H1 (cell line): Measurements from ENCODE around the gene LCLAT1. TPM values are rescaled to one million over a fixed set of nuclear protein-coding genes. Genes with fewer than 3 reads are reported as not detected.

Experiments
- CTCF ChIA-PET: fragments of 300-600 bp; sonication (Branson Sonifier 250); formaldehyde crosslinking; loops from one replicate; lab custom pipeline; 2021; ENCODE audit not compliant: partially characterized antibody; lab: Charles Lee
- POLR2A ChIA-PET: fragments of 300-600 bp; sonication (Branson Sonifier 250); formaldehyde crosslinking; loops from one replicate; lab custom pipeline; 2021; ENCODE audit warnings: inconsistent platforms; ENCODE audit not compliant: partially characterized antibody; lab: Charles Lee
- DNase-seq, 2 experiments: peaks; one replicate each; pipeline versions ENCODE4 v3.0.0 to v3.0.0-alpha.2; 2010 to 2022; ENCODE audit warnings: low spot score in 2 of 2, low read depth in 1 of 2, mixed read lengths in 1 of 2
- FAIRE-seq: peaks from 2 replicates; lab custom pipeline; 2011; peaks lifted over from hg19 to GRCh38; lab: Jason Lieb, UNC
- H2AFZ ChIP-seq: 2 replicates; pipeline ENCODE4 v1.8.1; 2012; ENCODE audit warnings: low read length, inconsistent platforms
- H2AK5ac ChIP-seq: 2 replicates; pipeline ENCODE4 v1.6.1; 2013; ENCODE audit warnings: low read depth, low read length
- H2BK120ac ChIP-seq: replicated peaks from 2 replicates; pipeline ENCODE3; 2013; ENCODE audit warnings: low read depth, low read length, inconsistent platforms
- H2BK12ac ChIP-seq: 2 replicates; pipeline ENCODE4 v1.6.1; 2013; ENCODE audit warnings: low read depth, low read length
- H2BK15ac ChIP-seq: 2 replicates; pipeline ENCODE4 v1.6.1; 2013; ENCODE audit warnings: low read length
- H2BK20ac ChIP-seq: 2 replicates; pipeline ENCODE4 v1.6.1; 2013; ENCODE audit warnings: low read length
- H2BK5ac ChIP-seq: 2 replicates; pipeline ENCODE4 v1.6.1; 2013; ENCODE audit warnings: low read depth, low read length
- H3K14ac ChIP-seq: 2 replicates; pipeline ENCODE4 v1.6.1; 2013; ENCODE audit warnings: inconsistent platforms; ENCODE audit not compliant: insufficient read length
- H3K18ac ChIP-seq: 2 replicates; pipeline ENCODE4 v1.6.1; 2013; ENCODE audit warnings: low read length; ENCODE audit errors: extremely low read depth
- H3K23ac ChIP-seq: 2 replicates; pipeline ENCODE4 v1.6.1; 2013; ENCODE audit warnings: inconsistent platforms; ENCODE audit not compliant: insufficient read length
- H3K23me2 ChIP-seq: 2 replicates; pipeline ENCODE4 v1.6.1; 2013; ENCODE audit warnings: low read depth, low read length
- H3K27ac ChIP-seq: 2 replicates; pipeline ENCODE4 v1.6.1; 2011; ENCODE audit warnings: low read depth, low read length, inconsistent platforms
- H3K27me3 ChIP-seq, 4 experiments: replicated peaks in 1 of 4; 1 replicate in 1 of 4; 2 replicates in 3 of 4; pipeline versions ENCODE4 v1.6.1 to v1.8.1; 2011 to 2013; ENCODE audit warnings: low read length in 3 of 4, mild to moderate bottlenecking in 3 of 4, inconsistent platforms in 2 of 4, mixed read lengths in 2 of 4, moderate library complexity in 1 of 4; ENCODE audit not compliant: control insufficient read depth in 3 of 4, insufficient read depth in 3 of 4; ENCODE audit errors: extremely low read depth in 1 of 4
- H3K36me3 ChIP-seq, 4 experiments: 2 replicates each; pipeline versions ENCODE4 v1.6.1 to v1.8.1; 2011 to 2013; ENCODE audit warnings: mild to moderate bottlenecking in 4 of 4, low read length in 3 of 4, moderate library complexity in 2 of 4, control low read depth in 1 of 4, inconsistent platforms in 1 of 4; ENCODE audit not compliant: insufficient read depth in 4 of 4, control insufficient read depth in 2 of 4
- H3K4ac ChIP-seq: replicated peaks from 2 replicates; pipeline ENCODE3; 2013; ENCODE audit warnings: low read length, low read depth, mixed read lengths, inconsistent platforms; ENCODE audit not compliant: insufficient read length
- H3K4me1 ChIP-seq, 4 experiments: replicated peaks in 1 of 4; 1 replicate in 1 of 4; 2 replicates in 3 of 4; pipeline versions ENCODE4 v1.6.1 to v1.8.1; 2011 to 2013; ENCODE audit warnings: low read length in 3 of 4, inconsistent platforms in 2 of 4, mixed read lengths in 1 of 4; ENCODE audit not compliant: insufficient read depth in 4 of 4, control insufficient read depth in 3 of 4
- H3K4me2 ChIP-seq, 2 experiments: 2 replicates each; pipeline versions ENCODE4 v1.6.1 to v1.8.1; 2011 to 2013; ENCODE audit warnings: low read depth in 2 of 2, low read length in 2 of 2, control low read depth in 1 of 2, inconsistent platforms in 1 of 2, mild to moderate bottlenecking in 1 of 2; ENCODE audit not compliant: insufficient read depth in 1 of 2
- H3K4me3 ChIP-seq, 4 experiments: fragments of 200-600, 300-600 bp in 1 of 4; sonication (generic), shearing (Covaris generic), sonication (Bioruptor Twin) in 1 of 4; 2 replicates each; pipeline versions ENCODE4 v1.5.1 to v1.8.1; 2011 to 2016; ENCODE audit warnings: low read length in 4 of 4, low read depth in 3 of 4, control low read depth in 2 of 4, inconsistent platforms in 2 of 4, mild to moderate bottlenecking in 2 of 4, mixed read lengths in 1 of 4, moderate library complexity in 1 of 4; ENCODE audit not compliant: insufficient read depth in 2 of 4; ENCODE audit errors: extremely low read depth in 1 of 4
- H3K56ac ChIP-seq: replicated peaks from 2 replicates; pipeline ENCODE3; 2013; ENCODE audit warnings: low read depth, mild to moderate bottlenecking, mixed read lengths, low read length, inconsistent platforms; ENCODE audit not compliant: insufficient read length
- H3K79me1 ChIP-seq: 2 replicates; pipeline ENCODE4 v1.6.1; 2013; ENCODE audit warnings: low read depth, low read length, control low read depth
- H3K79me2 ChIP-seq, 2 experiments: 2 replicates each; pipeline versions ENCODE4 v1.6.1 to v1.8.1; 2012 to 2013; ENCODE audit warnings: low read length in 2 of 2, mild to moderate bottlenecking in 2 of 2, inconsistent platforms in 1 of 2; ENCODE audit not compliant: insufficient read depth in 2 of 2, control insufficient read depth in 1 of 2
- H3K9ac ChIP-seq, 4 experiments: replicated peaks in 1 of 4; 1 replicate in 1 of 4; 2 replicates in 3 of 4; pipeline versions ENCODE4 v1.6.1 to v1.8.1; 2011 to 2013; ENCODE audit warnings: low read depth in 3 of 4, low read length in 3 of 4, control low read depth in 2 of 4, mild to moderate bottlenecking in 2 of 4, moderate library complexity in 2 of 4, inconsistent platforms in 1 of 4; ENCODE audit errors: extremely low read depth in 1 of 4
- H3K9me3 ChIP-seq, 2 experiments: 2 replicates each; pipeline versions ENCODE4 v1.6.1 to v1.8.1; 2012 to 2013; ENCODE audit warnings: mild to moderate bottlenecking in 2 of 2, moderate library complexity in 2 of 2, control low read depth in 1 of 2, inconsistent platforms in 1 of 2, low read depth in 1 of 2, low read length in 1 of 2, mixed read lengths in 1 of 2; ENCODE audit not compliant: insufficient read depth in 2 of 2
- H4K20me1 ChIP-seq, 2 experiments: replicated peaks in 1 of 2; 2 replicates each; pipeline versions ENCODE3 to v1.8.1; 2011 to 2013; ENCODE audit warnings: inconsistent platforms in 2 of 2, low read length in 2 of 2, mild to moderate bottlenecking in 1 of 2; ENCODE audit not compliant: insufficient read depth in 2 of 2, control insufficient read depth in 1 of 2
- H4K5ac ChIP-seq: 2 replicates; pipeline ENCODE4 v1.6.1; 2013; ENCODE audit warnings: low read length, low read depth, mixed read lengths, inconsistent platforms; ENCODE audit not compliant: insufficient read length
- H4K8ac ChIP-seq: 2 replicates; pipeline ENCODE4 v1.8.0; 2013; ENCODE audit warnings: mild to moderate bottlenecking, moderate library complexity, low read length, inconsistent platforms; ENCODE audit not compliant: insufficient read depth; ENCODE audit errors: extremely low read depth
- H4K91ac ChIP-seq: replicated peaks from 2 replicates; pipeline ENCODE3; 2013; ENCODE audit warnings: low read length, mixed read lengths, inconsistent platforms; ENCODE audit not compliant: insufficient read length
- KDM4A ChIP-seq: IDR thresholded peaks from one replicate; pipeline ENCODE4 v1.7.1; 2012; ENCODE audit warnings: low read depth, mild to moderate bottlenecking, moderate library complexity, low read length, inconsistent platforms; ENCODE audit not compliant: severe bottlenecking
- WGBS, 2 experiments: shearing (Covaris generic) in 1 of 2; methylation state at CpG; one replicate each; pipeline versions ENCODE4 v1.1.6 to v1.1.7; 2013 to 2015; ENCODE audit warnings: low lambda C conversion rate in 2 of 2, mixed read lengths in 2 of 2, inconsistent platforms in 1 of 2, low coverage in 1 of 2, missing lambda C conversion rate in 1 of 2; ENCODE audit not compliant: insufficient replicate concordance in 2 of 2, insufficient coverage in 1 of 2, insufficient read length in 1 of 2; ENCODE audit errors: extremely low coverage in 1 of 2, missing lambda C conversion rate in 1 of 2; 5-methylcytosine and 5-hydroxymethylcytosine counted together
- polyA plus RNA-seq, 7 experiments: library from polyadenylated mRNA; depleted of rRNA in 3 of 7; stranded (reverse) in 5 of 7; unstranded in 2 of 7; fragments of >200 nt in 5 of 7; fragments of 200-250 nt in 2 of 7; gene quantifications; 1 replicate in 5 of 7; 2 replicates in 1 of 7; 4 replicates in 1 of 7; pipeline versions ENCODE4 v1.2.1 to v1.2.3, GENCODE V29; 2011 to 2013; ENCODE audit warnings: missing spikeins in 2 of 7, mixed read lengths in 2 of 7
- total RNA-seq: library from RNA; stranded (reverse); fragmentation: NEBNext Ultra II Directional; extraction: Animal tissue kit (Norgen Biotek cat#: 25700); gene quantifications from 2 replicates; pipeline ENCODE4 v1.2.1, GENCODE V29; 2021

The LCLAT1 gene
- total and polyA plus RNA-seq, 2 of the 8 experiments (the other 6 are each of a cell fraction or from before 2014, with no cell fraction given) = 7.6 to 22.0 TPM

DNA sequence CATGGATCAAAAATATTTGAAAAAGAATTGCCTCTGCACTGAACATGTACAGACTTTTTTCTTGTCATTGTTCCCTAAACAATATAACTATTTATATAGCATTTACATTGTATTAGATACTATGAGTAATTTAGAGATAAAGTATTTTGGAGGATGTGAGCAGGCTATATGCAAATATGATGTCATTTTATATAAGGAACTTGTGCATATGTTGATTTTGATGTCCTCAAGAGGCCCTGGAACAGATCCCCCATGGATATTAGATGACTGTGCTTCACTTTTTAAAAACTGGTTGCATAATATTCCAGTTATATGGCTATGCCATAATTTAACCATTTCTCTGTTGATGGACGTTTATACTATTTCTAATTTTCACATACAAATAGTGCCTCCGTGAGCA, 16.5 kb downstream of the LCLAT1 start:
- Histone ChIP-seq H3K4me2 (no peak overlapping the region), H3K4ac (no peak overlapping the region), H4K91ac (no peak overlapping the region), H2BK20ac (no peak overlapping the region), H3K36me3 (no peaks in the 10 kb centered on the region; a peak in 1 of 8 replicates), H2BK120ac (no peak overlapping the region), H3K4me1 (peaks cover 0 to 14% (median 8%) of the 10 kb centered on the region in 4 experiments; a peak in 3 of 7 replicates), H4K8ac (no peak overlapping the region), H3K79me2 (peaks cover 4 to 75% of the 10 kb centered on the region in 2 experiments; a peak in 3 of 4 replicates), H4K20me1 (peaks cover 0 to 2% of the 10 kb centered on the region in 2 experiments)
- POLR2A ChIA-PET = no interaction called here
- no peak for TF ChIP-seq KDM4A
- TF ChIP-seq, all 59 proteins: peak for 0
- Histone ChIP-seq H3K23me2 (no peaks in the 10 kb centered on the region), H2BK5ac (no peak overlapping the region), H3K27me3 (no peaks in the 10 kb centered on the region), H2BK12ac (no peak overlapping the region), H3K9ac (no peak overlapping the region), H3K27ac (no peak overlapping the region), H3K23ac (no peak overlapping the region), H3K18ac (no peak overlapping the region), H2AFZ (no peak overlapping the region), H3K79me1 (peaks cover 8% of the 10 kb centered on the region), H3K56ac (no peak overlapping the region), H3K9me3 (no peaks in the 10 kb centered on the region), H4K5ac (no peak overlapping the region), H2BK15ac (no peak overlapping the region), H3K4me3 (no peak overlapping the region), H3K14ac (no peak overlapping the region), H2AK5ac (no peak overlapping the region)
- no peak for DNase-seq
- 45% methylated on average over 2 of the region's 2 CpGs; no CpG with 5 or more reads in 1 of the 2 experiments for WGBS, 2 experiments
- no peak for FAIRE-seq
- CTCF ChIA-PET = no interaction called here
